HG03097 (cell line): ENCODE results near the gene SETD2.

ENCODE experiments used
- ATAC-seq: cut with Tn5 transposase; IDR thresholded peaks from one replicate; pipeline ENCODE4 v1.9.1; 2021; ENCODE audit not compliant: unreplicated experiment, low FRiP score

The SETD2 gene

GRCh38 chr3:47000922-47001730, 162.8 kb downstream of the SETD2 start:
- no peak for ATAC-seq

DNA sequence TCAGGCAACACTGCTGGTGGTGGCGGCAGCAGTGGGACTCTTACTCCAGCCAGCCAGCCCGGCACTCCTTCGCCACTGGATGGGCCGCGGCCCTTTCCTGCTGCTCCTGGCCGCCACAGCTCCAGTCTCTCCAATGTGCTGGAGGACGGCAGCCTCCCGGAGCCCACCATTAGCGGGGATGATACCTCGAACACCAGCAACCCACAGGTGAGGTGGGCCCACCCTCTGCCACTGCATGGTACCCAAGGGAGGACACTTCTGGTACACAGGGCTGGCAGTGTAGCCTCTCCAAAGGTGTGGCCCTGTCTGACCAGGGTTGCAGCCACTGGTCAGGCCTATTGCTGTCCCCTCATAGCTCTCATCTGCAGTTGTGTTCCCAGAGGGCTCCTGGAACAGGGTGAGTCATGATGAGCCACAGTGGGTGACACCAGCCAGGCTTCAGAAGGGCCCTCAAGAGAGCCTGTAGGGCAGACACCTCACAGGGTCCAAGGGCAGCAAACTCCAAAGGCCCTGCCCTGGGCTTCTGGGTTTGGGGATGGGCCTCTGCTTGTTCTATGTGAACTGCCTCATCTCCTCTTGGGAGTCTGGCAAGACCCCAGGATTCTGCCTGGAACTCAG, 163.6 kb downstream of the SETD2 start:
- ATAC-seq = no peak

DNA sequence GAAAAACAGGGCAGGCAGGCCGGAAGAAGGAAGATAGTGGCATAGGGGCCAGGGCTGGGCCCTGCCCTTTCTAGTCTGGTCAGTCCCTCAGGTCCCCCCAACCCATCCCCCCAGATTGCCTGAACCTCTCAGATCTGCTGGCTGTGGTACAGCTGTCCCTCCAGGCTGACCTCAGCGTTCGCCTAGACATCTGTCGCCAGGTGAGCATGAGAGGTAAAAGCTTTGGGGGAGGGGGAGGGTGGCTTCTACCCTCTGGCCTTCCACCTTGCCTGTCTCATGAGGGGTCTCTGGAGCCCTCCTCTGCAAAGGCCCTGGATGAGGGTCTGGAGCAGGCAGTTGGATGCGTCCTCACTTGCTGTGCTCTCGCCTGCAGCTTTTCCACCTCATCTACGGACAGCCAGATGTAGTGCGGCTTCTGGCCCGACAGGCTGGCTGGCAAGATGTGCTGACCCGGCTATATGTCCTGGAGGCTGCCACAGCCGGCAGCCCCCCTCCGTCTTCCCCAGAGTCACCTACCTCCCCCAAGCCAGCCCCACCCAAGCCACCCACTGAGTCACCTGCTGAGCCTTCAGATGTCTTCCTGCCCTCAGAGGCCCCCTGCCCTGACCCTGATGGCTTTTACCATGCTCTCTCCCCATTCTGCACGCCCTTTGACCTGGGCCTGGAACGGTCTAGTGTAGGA, 164.3 kb downstream of the SETD2 start:
- ATAC-seq = no peak

- ATAC-seq = no peak
These were observed 164.9 kb downstream of the SETD2 start for GRCh38 chr3:46998852-46999515.

DNA sequence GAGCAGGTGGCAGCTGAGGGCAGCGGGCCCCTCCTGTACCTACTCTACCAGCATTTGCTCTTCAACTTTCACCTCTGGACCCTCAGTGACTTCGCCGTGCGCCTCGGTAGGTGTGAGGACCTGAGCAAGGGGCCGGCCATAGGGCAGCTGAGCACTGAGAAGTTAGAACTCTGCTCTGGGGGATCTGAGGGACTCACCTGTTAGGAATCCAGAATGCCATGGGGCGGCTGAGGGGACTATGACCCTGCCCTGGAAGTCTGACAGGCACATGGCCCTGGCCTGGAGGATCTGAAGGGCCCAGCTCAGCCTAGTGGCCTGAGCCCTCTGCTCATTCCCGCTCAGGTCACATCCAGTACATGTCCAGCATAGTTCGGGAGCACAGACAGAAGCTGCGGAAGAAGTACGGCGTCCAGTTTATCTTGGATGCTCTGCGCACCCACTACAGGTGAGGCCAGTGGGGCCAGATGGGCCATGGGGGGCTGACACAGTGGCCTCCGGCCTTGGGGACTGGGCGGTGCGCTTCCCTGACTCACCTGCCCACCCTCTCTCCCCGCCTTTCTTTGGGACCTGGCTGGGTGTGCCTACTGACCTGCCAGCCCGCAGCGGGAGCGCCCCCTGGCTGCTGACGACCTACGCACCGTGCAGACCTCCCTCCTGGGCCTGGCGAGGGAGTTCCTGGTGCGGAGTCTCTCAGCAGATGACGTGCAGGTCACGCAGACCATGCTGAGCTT, 165.6 kb downstream of the SETD2 start:
- no peak for ATAC-seq

- no peak for ATAC-seq
These were observed 166.3 kb downstream of the SETD2 start for GRCh38 chr3:46997453-46998091.

DNA sequence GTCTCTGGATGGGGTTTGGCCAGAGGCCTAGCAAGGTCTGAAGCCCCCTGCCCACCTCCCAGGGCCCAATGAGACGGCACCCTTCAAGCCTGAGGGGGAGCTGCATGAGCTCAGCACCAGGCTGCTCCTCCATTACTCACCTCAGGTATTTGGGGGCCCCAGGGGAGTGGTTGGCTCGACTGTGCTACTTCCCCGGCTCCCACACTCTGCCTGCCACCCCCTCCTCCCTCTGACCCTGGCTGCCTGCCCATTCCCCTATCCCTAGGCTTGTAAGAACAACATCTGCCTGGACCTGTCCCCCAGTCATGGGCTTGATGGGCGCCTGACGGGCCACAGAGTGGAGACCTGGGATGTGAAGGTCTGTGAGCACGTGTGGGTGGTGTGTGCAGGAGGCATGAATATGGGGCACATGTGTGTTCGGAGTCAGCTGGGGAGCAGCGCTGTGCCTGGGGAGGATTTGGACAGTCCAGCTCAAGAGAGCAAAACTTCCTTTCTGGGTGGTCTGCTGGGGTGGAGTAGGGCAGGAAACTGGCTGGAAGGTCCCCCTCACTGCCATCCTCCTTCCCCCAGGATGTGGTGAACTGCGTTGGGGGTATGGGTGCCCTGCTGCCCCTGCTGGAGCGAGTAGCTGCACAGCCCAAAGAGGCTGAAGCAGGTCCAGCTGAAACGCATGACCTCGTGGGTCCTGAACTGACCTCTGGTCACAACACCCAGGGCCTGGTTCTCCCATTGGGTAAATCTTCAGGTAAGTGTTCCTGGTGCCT, 167.0 kb downstream of the SETD2 start:
- no peak for ATAC-seq

DNA sequence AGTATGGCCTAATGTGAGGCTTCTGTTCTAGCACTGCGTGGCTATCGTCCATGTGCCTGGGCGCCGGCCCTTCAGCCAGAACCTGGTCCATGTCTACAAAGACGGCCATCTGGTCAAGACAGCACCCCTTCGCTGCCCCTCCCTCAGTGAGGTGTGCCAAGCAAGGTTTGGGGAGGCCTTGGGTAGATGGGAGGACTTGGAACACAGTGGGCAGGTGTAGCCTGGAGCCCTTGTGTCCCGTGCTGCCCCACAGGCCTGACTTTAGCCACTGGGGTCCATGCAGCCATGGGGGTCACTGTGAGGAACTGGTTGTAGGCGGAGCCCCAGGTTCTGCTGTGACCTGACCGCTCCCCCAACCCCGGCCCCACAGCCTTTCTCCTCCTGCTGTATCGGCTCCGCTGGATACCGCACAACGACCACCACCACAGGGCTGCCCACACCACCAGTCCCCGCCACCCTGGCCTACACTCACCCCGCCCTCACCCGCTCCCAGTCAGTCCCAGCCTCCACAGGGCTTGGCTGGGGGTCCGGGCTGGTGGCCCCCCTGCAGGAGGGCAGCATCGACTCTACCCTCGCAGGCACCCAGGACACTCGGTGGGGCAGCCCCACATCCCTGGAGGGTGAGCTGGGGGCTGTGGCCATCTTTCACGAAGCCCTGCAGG, 167.9 kb downstream of the SETD2 start:
- ATAC-seq = no peak

DNA sequence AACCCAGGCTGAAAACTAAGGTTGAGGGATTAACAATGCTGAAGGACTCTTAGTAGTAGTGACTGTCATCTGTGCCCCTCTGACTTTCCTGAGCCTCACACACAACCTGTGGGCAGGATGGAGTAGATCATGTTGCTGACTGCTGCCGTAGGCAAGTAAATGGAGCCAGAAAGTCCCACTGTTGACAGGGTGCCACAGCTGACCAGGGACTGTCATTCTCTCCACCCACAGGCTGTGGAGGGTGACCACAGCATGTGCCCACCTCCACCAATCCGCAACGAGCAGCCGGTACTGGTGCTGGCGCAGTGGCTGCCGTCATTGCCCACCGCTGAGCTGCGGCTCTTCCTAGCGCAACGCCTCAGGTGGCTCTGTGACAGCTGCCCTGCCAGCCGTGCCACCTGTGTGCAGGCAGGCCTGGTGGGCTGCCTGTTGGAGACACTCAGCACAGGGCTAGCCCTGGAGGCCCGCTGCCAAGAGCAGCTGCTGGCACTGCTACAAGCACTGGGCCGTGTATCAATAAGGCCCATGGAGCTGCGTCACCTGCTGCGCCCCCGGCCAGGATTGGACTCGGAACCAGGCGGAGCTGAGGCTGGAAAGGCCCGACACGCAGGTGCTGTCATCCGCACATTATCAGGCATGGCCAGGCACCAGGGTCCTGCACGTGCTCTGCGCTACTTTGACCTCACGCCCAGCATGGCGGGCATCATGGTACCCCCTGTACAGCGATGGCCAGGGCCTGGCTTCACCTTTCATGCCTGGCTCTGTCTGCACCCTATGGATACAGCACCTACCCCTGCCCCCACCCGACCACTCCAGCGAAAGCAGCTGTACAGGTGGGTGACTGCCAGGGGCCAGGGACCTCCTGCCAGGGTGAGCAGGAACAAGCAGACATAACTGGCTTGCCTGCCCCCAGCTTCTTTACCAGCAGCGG, 168.8 kb downstream of the SETD2 start:
- ATAC-seq = no peak

- no peak for ATAC-seq
These were observed 169.9 kb downstream of the SETD2 start for GRCh38 chr3:46993986-46994385.

- no peak for ATAC-seq
These were observed 170.6 kb downstream of the SETD2 start for GRCh38 chr3:46993292-46993691.

- ATAC-seq = no peak
These were observed 171.7 kb downstream of the SETD2 start for GRCh38 chr3:46992231-46992630.

- ATAC-seq = no peak
These were observed 172.3 kb downstream of the SETD2 start for GRCh38 chr3:46991406-46992165.

- ATAC-seq = no peak
These were observed 173.1 kb downstream of the SETD2 start for GRCh38 chr3:46990573-46991374.

DNA sequence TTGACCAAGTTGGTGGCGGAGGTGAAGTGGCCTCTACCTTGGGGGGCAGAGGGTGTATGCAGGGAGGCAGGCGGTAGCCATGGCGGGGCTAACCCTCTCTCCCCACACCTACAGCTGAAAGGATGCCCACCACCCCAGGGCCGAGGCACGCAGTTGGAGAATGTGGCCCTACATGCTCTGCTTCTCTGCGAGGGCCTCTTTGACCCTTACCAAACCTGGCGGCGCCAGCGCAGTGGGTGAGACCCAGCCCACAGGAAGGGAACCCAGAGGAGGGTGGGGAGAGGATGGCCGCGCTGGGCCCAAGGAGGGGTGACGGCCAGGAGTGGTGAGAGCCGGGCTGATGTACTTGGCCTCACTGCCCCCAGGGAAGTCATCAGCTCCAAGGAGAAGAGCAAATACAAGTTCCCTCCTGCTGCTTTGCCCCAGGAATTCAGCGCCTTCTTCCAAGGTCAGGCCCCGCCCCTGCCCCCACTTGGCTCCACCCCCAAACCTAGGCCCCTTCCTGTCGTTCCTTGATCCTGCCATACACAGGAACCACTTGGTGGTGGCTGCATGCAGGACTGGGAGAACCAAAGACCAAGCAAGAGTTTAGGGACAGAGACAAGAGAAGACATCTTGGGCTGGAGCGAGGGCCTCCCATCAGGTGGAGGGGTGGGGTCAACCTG, 174.6 kb downstream of the SETD2 start:
- ATAC-seq = no peak

- no peak for ATAC-seq
These were observed 175.3 kb downstream of the SETD2 start for GRCh38 chr3:46988616-46989015.
